Panc1 (cell line): ENCODE measurements around the gene GM2A.

Experiments
- POLR2AphosphoS5 ChIP-seq: IDR thresholded peaks from 2 replicates; pipeline ENCODE4 v1.6.1; 2012; ENCODE audit warnings: mild to moderate bottlenecking, low read depth, low read length, moderate library complexity
- TF ChIP-seq, protein P1 (sequence below): fragments of 450-650 bp; IDR thresholded peaks from 2 replicates; pipeline ENCODE4 v1.5.1; 2017; ENCODE audit warnings: mild to moderate bottlenecking

DNA sequence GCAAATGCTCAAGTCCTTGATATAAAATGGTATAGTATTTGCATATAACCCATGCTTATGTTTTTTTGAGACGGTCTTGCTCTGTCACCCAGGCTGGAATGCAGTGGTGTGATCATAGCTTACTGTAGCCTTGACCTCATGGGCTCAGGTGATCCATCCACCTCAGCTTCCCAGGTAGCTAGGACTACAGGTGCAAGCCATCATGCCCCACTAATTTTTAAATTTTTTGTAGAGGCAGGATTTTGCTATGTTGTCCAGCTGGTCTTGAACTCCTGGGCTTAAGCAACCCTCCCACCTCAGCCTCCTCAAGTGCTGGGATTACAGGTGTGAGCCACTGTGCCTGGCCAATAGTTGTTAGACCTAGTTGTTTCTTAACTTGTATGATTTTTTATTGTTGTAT lies 33.3 kb downstream of the GM2A start:
- TF ChIP-seq, protein P1, sequence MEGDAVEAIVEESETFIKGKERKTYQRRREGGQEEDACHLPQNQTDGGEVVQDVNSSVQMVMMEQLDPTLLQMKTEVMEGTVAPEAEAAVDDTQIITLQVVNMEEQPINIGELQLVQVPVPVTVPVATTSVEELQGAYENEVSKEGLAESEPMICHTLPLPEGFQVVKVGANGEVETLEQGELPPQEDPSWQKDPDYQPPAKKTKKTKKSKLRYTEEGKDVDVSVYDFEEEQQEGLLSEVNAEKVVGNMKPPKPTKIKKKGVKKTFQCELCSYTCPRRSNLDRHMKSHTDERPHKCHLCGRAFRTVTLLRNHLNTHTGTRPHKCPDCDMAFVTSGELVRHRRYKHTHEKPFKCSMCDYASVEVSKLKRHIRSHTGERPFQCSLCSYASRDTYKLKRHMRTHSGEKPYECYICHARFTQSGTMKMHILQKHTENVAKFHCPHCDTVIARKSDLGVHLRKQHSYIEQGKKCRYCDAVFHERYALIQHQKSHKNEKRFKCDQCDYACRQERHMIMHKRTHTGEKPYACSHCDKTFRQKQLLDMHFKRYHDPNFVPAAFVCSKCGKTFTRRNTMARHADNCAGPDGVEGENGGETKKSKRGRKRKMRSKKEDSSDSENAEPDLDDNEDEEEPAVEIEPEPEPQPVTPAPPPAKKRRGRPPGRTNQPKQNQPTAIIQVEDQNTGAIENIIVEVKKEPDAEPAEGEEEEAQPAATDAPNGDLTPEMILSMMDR, result no peak
- no peak for TF ChIP-seq POLR2AphosphoS5
